ENCODE measurements around the gene GPC6.
A peak's percentile ranks its signal among the peaks of the same experiment; 100 is the strongest.

The GPC6 gene

GRCh38 chr13:94433055-94433961, 1206.7 kb downstream of the GPC6 start (continued):
- TF ChIP-seq ZNF621 (tag by site-specific recombination; IDR thresholded peaks at IDR 0.05) (no peak), PRDM2 (tag by site-specific recombination; IDR thresholded peaks at IDR 0.05; ENCODE audit: borderline replicate concordance) (no peak), ZNF529 (tag by site-specific recombination; IDR thresholded peaks at IDR 0.05; ENCODE audit: insufficient replicate concordance) (no peak)

GRCh38 chr13:94435604-94436226, 1209.1 kb downstream of the GPC6 start:
- TF ChIP-seq ZNF138 (tag by site-specific recombination; IDR thresholded peaks at IDR 0.05; ENCODE audit: borderline replicate concordance) (no peak), ZSCAN30 (tag by site-specific recombination; IDR thresholded peaks at IDR 0.05) (0 out of 2 replicates have a peak, but pooled peaks have one; percentile 8), ZNF654 (tag by site-specific recombination; IDR thresholded peaks at IDR 0.05; ENCODE audit: low read depth) (peak; percentile 74), ZNF660 (tag by site-specific recombination; IDR thresholded peaks at IDR 0.05) (peak; percentile 87)
- no peaks in the 10 kb centered on the region for H3K36me3 ChIP-seq (ENCODE audit: control insufficient read depth in 2 of 2, insufficient read depth in 1 of 2, low read length in 2 of 2)
- H3K4me1 ChIP-seq (ENCODE audit: control insufficient read depth, insufficient read depth, low read length): no peaks in the 10 kb centered on the region
- no peak overlapping the region for H3K27ac ChIP-seq (ENCODE audit: extremely low read depth, low read depth, low read length)
- ChIA-PET POLR2A (interaction anchor here (1.0 kb wide), 1 partner anchor 182 kb away, joined by 5 read pairs; no protein-coding TSS in a partner anchor), CTCF (interaction anchor here (0.6 to 10.2 kb wide), 23 partner anchors 10 to 968 kb away, joined by 3 to 170 read pairs (median 3); no protein-coding TSS in a partner anchor)
- no peak overlapping the region for H3K4me3 ChIP-seq (ENCODE audit: low read depth, low read length)
- H3K9me3 ChIP-seq (ENCODE audit: control insufficient read depth, insufficient read depth, low read depth, low read length): no peaks in the 10 kb centered on the region

GRCh38 chr13:94444826-94445225, 1218.2 kb downstream of the GPC6 start:
- Histone ChIP-seq H3K4me3 (ENCODE audit: low read depth, low read length) (no peak overlapping the region), H3K36me3 (ENCODE audit: control insufficient read depth in 2 of 2, insufficient read depth in 1 of 2, low read length in 2 of 2) (no peaks in the 10 kb centered on the region), H3K27ac (ENCODE audit: extremely low read depth, low read depth, low read length) (no peak overlapping the region), H3K4me1 (ENCODE audit: control insufficient read depth, insufficient read depth, low read length) (no peaks in the 10 kb centered on the region), H3K9me3 (ENCODE audit: control insufficient read depth, insufficient read depth, low read depth, low read length) (no peaks in the 10 kb centered on the region)
- CTCF ChIA-PET: no interaction called here
- TF ChIP-seq ZNF596 (tag by site-specific recombination; IDR thresholded peaks at IDR 0.05): no peak
- no peak for TF ChIP-seq PBX3 (CRISPR knock-in tag; IDR thresholded peaks at IDR 0.05)
- no peak for TF ChIP-seq GLI2 (tag by site-specific recombination; IDR thresholded peaks at IDR 0.05; ENCODE audit: borderline replicate concordance, low read depth)
- no peak for TF ChIP-seq ZFHX2 (tag by site-specific recombination; conservative IDR thresholded peaks at IDR 0.05)
- no peak for TF ChIP-seq PRDM10 (tag by site-specific recombination; IDR thresholded peaks at IDR 0.05)
- TF ChIP-seq ZNF610 (tag by site-specific recombination; IDR thresholded peaks at IDR 0.05; ENCODE audit: borderline replicate concordance): no peak
- no peak for TF ChIP-seq ZNF114 (tag by site-specific recombination; IDR thresholded peaks at IDR 0.05)
- no peak for TF ChIP-seq HOXA7 (CRISPR knock-in tag; IDR thresholded peaks at IDR 0.05; ENCODE audit: borderline replicate concordance)
- no peak for TF ChIP-seq ZNF169 (tag by site-specific recombination; IDR thresholded peaks at IDR 0.05)
- TF ChIP-seq ZNF112 (tag by site-specific recombination; IDR thresholded peaks at IDR 0.05): no peak
- POLR2A ChIA-PET: no interaction called here
